NCI-H510A (cell line): Measurements from ENCODE around the gene SYTL5.

Experiments used
- DNase-seq: peaks from one replicate; lab custom pipeline; 2025; lab: John Stamatoyannopoulos, UW

The SYTL5 gene

DNA sequence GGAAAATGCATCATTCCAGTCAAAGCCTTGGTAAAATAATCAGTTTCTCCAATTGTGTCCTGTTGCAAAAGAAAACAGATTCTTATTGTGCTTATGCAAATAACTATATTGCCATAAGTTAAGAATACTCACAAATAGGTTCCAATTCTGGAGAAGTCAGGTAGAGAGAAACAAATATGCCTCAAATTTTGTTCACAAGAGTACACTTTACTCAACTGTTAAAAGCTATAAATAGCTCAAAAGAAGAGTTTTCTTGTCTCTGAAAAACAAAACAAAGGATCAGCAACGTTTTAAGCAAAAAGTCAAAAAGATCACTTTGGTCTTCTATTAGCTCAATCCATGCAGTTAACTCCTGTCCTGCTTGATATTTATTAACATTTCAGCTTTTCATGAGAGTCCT is 21.9 kb downstream of the SYTL5 start:
- DNase-seq = no peak

DNA sequence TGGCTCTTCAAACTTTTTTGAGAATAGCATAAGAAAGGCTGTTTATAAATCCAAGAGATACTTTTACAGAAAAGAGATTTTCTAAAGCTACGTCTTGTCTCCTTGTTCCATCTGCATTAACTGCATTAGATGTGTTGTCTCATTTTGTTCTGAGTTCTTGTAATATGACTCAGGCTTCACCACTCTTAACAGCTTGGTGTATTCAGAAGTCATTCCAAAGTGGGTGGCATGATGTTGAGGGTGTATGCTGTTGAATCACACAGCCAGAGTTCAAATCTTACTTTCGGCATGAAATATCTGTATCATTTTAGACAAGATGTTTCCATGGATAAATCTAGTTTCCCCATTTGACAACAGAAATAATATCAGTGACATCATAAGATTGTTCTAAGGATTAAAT is 30.1 kb downstream of the SYTL5 start:
- DNase-seq = no peak

DNA sequence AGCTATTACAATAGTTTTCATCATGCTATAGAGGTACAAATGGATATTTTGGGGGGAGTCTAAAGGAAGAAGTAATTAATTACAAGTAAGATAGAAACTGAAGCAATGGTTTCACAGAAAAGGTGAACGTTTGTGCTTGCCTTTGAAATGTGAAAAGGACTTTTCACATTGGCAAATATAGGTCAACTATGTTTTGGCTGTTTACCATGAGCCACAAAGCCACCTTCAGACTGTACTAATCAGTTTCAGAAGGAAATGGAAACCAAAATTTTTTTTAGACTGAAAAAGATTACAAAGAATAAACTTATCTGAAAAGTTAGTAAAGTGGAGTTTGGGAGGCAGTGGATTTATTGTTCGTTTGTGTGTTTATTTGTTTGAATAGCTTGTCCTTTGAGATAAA is 32.1 kb downstream of the SYTL5 start:
- DNase-seq = no peak

DNA sequence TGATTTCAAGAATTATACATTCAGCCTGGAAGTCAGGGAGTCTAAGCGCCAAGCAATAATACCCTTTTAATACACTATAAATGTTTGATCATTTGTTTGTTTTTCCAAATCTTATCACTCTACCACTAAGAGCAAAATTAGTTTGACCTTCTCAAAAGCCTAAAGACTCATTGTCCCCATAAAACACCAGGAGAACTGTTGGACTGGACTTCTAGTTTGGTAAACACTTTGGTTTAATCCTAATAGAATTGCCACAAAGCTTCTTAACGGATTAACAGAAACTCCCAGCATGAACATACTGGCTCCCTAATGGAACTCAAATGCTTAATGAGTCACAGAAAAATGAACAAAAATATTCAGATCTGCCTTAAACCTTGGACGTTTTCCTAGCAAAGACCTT is 34.9 kb downstream of the SYTL5 start:
- DNase-seq = no peak

DNA sequence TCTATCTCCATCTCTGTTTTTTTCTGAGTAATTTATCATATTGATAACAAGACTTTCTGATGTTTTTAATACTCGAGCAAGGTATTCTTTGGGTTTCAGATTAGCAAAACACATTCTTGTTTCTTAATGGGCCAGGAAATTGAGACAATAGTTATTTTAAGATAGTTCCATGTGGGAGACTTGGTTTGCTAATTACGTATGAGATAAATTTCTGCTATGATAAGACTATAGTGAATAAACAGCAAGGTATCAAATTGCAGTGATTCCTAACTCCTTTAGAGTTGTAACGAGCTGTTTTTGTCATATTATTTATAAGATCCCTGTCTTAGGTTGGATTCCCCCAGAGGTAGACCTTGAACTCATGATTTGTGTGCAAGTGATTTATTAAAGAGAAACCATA is 38.3 kb downstream of the SYTL5 start:
- DNase-seq = no peak

DNA sequence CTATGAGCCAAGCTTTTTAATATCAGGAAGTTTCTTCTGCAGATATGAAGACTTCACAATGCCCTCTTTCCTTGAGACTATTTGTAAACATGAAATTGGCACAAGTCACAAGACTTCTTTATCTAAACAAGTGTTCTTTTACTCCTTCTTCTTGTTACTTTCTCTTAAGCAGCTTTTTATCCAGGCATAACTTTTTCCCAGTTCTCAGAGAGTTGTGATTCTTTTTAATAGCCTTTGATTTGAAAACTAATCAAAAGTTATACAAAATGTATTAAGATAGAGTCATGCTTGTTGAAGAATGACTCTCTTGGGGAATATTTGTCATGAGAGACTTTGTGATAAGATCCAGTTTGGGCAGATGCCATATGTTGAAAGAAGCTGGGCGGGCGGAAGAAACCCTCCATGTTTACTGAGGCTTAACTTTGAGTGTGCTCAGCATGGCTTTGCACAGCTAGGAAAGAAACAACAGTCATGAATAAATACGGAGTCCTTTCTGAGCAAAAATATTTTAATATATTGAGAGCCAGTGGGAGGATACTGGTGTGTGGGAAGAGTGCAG is 39.3 kb downstream of the SYTL5 start:
- no peak for DNase-seq

DNA sequence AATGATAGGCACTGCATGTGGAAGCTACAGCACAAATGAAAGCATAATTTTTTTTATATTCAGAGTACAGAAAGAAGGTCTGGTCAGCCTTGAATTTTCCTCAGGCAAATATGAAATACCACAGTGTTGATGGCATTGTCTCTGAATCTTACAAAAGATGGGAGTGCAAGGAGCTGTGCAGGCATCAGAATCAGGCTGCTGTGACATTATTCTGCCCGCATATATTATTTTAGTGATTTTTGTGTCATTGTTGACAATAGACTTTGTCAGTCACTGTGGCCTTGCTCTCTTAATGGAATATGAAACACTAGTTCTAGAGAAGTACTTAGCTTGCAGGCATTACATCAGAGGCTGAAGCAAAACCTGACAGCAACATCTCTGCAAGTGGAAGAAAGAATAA is 42.5 kb downstream of the SYTL5 start:
- DNase-seq = no peak

DNA sequence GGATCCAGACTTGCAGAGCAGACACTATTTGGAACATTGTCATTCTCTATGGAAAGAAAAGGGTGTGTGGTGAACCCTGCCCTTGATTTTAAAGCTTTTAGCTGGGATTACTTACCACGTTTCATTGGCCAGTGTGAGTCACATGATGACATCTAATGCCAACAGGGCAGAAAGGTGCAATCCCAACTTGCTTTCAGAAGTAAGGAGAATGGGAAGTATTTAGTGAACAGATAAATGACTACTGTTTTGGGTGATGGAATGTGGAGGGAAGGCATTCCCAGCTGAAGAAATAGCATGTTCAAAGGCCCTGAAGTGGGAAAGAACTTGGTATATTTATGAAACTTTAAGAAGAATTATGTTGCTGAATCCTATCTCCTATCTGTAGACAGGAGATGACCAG is 44.5 kb downstream of the SYTL5 start:
- no peak for DNase-seq

DNA sequence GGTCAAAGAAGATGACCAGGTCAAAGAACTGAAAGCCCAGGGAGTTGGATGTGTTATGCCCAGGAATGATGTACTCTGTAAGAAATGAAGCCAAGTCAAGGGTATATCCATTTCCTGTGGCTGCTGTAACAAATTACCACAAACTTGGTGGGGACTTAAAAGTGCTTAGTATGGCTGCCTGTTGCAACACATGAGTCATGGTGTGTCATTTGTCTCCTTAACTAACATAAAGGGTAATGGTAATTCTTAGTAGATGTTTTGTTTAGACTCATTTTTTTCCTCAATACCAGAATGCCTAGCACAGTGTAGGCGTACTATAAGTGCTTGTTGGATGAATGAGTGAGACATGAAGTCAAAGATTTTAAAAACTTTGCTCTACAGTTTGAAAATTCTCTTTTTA is 45.7 kb downstream of the SYTL5 start:
- DNase-seq = no peak

DNA sequence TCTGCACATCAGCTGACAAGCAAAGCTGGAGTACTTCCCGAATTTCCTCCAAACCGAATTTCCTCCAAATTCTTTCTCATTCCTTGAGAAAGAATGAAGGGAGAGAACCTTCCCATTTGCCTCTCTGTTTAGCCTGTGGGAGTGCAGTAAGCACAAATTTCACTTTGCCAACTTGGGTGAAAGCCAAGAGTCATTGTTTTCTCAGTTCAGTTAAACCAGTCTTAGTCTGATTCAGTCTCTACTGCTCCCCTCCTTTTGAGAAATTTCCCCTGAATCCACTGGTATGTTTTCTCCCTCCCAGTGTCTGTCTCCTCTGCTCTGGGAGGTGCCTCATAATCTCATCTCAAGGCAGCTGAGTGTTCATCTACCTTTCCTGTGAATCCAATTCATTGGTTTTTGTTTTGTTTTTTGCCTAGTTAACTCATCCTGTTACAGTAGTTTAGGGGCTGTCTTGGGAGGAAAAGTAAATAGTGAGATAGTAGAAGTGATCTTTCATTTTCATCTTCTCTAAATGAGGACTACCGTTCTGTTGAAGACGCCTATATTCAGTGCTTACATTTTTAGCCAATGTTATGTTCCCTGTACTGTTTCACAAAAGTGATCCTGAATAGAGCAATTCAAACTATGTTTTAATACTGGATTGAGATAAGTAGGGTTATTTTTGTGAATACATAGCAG is 49.0 kb downstream of the SYTL5 start:
- DNase-seq = no peak

DNA sequence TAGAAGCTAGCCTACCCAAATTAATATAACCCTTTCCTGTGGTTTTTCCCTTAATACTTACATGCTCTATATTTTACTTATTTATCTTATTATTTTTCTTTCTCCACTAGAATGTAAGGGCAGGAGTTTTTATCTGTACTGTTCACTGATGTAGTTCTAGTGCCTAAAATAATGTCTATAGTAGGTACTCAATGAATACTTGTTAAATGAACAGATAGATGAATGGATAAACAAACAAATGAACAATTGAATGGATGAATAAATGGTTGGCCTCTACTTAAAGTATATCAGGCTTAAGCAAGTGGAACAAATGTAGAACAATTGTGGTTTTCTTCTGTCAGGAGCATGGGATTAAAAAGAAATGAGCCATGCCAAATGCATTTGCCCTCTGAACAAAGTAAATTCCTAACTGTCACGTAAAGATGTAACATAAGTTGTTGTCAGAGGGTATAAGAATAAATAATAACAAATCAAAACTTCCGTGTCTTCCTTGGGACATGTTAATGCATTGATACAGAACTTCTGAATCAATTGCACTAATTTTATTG is 54.1 kb downstream of the SYTL5 start:
- DNase-seq = no peak

DNA sequence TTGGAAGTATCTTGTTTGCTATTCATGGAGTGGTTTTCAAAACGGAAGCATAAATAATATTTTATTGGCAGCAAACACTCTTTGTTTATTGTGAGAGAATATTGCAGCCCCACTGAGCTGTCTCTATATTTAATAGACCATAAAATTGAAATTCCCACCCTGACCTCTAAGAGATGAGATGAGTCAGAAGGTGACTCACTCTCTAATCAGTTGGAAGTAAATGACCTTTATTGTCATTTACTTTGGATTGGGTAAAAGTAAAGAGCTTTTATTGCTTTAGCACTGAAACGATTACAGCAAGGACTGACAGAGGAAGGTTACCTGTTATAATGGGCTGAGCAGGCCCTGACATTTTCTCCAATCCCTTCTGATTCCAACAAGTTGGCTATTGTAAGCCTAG is 55.0 kb downstream of the SYTL5 start:
- no peak for DNase-seq

DNA sequence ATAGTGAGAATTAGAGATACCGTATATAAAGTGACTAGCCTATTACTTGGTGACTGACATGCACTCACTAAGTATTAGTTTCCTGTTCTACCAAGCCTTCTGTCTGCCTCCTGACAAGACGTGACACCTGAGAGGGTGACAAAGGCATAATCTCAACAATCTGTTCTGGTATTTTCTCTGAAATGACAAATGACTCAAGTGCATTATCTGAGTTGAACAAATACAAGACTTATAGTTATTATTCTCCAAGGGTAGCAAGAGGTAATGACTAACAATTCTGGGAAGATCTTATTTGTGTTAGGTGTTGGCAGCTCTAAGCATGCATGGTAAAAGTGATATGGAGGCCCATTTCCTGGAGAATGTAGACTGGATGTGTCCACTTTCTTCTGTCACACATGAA is 60.6 kb downstream of the SYTL5 start:
- no peak for DNase-seq

DNA sequence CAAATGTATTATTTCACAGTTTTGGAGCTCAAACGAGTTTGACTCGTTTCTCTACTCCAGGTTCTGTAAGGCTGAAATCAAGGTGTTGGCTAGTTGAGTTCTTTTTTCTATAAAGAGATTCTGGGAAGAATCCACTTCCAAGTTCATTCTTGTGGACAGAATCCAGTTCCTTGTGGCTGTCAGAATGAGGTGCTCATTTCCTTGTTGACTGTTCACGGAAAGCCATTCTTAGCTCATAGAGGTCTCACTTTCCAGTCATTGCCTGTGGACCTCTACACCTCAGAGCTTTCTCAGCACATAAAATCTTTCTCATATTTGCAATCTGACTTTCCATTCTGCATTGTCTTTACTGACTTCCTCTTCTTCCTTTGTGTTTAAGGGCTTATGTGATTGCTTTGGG is 62.9 kb downstream of the SYTL5 start:
- DNase-seq = no peak

DNA sequence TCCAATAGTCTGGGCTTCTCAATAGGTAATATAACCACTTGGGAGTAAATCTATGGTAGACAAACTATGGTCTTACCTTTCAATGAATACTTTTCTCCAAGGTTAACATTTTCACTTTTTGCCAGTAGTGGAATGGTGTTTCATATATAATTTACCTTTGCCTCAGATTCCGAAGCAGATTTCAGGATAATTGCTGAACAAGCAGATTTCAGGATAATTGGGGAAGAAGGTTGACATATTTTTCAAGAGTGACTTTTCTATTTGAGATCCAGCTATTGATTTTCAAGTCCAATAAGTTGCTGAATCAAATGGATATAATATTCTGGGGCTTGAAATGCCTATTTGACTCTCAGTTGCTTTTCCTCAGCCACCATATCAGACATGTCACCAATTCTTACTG is 63.6 kb downstream of the SYTL5 start:
- DNase-seq = no peak

DNA sequence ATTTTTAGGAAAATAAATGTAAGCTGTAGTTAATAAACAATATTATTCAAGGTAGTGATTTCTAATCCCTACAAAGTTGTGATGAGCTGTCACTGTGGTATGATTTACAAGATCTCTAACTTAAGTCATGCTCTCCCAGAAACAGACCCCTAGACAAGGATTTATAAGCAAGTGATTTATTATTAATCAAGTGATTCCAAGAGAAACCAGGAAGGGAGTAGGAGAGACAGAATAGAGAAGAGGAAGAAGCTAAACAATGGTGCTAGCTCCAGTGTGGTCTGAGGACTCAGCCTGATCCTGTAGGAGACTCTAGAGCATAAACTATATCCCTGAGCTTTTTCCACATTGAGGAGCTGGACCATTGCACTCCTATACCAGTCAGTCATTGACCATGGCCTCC is 73.1 kb downstream of the SYTL5 start:
- no peak for DNase-seq

DNA sequence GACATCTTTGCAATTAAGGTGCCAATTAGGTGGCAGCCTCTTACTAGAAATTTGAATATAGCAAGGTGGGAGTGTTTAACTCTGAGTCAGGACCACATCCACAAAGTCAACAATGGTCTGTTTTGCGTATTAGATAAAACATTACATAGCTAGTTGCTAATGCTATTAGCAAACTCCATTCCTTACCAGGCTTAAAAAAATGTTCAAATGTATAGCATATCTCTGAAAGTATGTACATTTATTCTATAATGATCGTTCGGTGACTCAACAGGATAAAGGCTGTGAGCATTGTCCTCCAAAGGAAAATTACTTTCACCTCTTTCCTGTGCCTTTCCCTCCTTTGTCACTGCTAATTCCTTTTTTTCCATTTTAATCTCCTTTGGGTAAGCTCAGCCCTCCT is 74.5 kb downstream of the SYTL5 start:
- DNase-seq = no peak

DNA sequence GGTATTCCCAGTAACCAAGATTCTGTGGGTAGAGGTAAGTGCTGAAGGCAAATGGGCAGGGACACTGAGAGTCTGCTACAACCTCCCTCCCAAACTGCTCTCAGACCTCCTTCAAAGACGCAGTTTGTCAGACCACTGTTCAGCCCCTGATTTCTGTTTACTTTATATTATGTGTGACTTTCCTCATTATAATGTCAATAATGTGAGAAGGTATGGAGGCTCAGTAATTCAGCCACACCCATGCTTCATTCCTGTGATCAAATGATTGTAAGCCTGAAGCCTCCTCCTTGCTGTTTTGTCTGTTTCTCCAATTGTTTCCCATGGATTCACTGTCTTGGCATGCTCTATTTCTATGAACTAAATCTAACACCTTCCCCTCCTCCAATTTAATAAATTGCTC is 75.6 kb downstream of the SYTL5 start:
- no peak for DNase-seq

DNA sequence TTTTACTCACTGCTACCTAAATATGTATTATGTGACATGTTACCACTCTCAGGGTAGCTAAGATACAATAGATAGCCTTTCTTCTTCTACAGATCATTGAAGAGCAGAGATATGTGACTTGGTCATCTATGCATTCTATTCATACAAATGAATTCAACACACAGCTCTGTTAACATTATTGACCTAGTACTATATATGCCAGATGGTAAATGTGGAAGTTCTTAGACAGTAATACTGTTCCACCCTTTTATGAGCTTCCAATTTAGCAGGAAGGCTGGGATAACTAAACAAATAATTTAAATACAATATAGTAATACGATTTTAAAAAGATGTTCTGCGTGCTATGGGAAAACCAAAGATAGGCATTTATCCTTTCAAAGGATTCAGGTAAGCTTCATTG is 76.0 kb downstream of the SYTL5 start:
- no peak for DNase-seq

DNA sequence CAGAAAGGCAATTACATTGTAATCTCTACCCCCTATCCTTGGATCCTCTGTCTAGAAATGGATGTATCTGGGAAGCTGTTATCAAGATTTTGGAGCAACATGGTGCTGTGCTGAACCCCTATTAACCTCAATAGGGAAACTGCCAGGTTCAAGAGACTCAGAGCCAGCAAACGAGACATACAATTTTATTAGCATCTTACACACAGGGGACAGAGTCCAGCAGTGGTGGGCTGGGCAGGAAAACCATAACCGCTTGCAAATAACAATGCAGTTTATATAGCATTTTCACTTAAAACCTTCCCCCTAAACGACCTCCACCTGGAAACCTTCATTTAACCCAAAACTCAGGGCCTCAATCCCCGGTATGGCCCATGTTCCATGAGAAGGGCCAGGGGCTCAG is 79.5 kb downstream of the SYTL5 start:
- DNase-seq = no peak

DNA sequence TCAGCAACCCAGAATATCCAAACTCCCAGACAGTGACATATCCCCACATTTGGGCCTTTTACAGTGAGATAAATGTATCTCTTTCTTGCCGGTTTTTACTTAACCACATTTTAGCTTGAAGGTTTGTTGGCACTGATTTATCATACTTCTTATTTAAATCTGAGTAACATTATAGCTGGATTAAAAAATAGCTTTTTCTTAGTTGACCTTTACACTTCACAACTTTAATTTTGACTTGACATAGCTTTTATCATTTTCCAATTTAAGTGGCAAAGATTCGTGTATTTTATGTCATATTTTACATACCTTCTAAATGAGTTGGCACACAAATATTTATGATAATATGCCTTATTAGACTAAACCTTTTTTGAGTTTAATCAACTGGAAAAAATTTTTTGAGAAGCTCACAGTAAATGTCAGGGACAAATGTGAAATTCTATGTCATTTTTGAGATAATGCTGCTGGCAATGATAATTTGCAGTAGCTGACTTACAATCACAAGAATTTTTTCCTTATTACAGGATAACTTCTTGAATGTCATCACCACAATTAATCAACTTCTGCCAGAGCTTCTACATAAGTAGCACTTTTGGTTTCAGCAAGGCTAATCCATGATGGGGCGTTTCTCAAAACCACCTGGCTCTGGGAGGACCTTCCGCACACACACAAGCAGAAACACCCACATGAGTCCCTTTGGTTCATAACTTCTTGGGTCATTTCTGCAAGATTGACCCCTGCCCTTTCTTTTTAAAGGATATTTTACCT is 80.3 kb downstream of the SYTL5 start:
- DNase-seq = no peak

DNA sequence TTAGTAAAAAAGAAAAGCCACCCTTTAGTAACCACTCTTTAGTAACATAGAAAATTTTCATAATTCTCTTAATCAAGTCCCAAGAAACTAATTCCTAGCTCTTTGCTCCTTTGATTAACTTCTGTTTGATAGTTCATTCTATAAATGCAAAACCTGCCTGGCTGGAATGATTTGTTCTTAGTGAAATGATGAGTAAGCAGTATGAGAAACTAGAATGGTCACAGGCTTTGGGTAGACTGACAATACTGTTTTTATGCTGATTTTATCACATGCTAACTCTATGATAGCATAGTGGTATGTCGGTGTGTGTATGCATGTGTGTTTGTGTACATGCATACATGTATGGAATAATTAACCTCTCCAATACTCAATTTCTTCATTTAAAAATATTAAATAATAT is 81.2 kb downstream of the SYTL5 start:
- DNase-seq = no peak

DNA sequence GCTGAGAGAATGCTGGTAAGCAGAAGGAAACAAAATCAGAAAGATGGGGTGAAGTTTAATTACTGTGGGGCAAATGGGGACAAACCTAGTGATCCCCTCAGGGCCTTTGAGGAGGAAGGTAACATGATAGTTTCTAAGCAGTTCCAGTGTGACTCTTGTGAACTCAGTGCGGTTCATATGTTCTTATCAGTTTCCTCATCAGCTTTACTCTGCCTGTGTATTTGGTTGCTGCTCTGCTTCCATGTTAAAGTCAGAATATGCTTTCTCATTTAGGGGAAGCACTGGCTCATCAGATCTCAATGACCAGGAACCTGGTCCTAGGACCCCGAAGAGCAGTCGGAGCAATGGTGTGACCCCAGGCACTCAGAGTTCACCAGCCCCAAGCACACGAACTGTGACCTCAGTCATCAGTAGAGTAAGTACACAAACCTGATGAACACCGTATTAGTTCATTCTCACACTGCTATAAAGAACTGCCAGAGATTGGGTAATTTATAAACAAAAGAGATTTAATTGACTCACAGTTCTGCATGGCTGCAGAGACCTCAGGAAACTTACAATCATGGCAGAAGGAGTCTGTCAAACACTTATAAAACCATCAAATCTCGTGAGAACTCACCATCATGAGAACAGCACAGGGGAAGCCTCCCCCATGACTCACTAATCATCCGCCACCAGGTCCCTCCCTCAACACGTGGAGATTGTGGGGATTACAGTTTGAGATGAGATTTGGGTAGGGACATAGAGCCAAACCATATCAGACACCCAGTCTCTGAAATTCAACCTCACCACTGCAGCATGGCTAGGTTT is 83.0 kb downstream of the SYTL5 start:
- DNase-seq = no peak
